ENCODE data around the gene IL12RB1. TPM values are rescaled to one million over a fixed set of nuclear protein-coding genes. Genes with fewer than 3 reads are reported as not detected.
A peak's percentile ranks its signal among the peaks of the same experiment; 100 is the strongest.

The IL12RB1 gene
- total and polyA plus RNA-seq, 2 of the 8 experiments (the other 6 are each of a cell fraction or from before 2014, with no cell fraction given) = 0.03 TPM; not detected in 1

DNA sequence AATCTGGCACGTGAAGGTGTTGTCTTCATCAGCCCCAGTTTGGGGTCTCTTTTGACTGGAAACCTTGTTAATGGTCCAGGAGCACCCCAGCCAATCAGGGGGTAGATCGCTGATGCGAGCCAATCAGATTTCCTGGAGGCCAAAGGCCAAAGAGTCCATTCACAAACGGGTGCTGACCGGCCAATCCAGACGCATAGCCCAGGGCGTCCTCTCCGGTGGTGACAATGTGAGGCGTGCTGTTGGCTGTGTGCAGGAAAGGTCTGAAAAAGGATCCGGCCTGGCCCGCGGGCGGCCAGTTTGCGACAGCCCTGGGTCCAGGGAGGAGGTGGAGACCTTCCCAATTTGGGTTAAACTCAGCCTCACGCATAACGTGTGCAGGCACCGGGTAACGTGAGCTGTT is 14.0 kb upstream of the IL12RB1 start:
- Histone ChIP-seq H3K23ac (ENCODE audit: insufficient read length) (no peak overlapping the region), H3K9ac (replicated peaks in 1 of 4; ENCODE audit: extremely low read depth in 1 of 4, low read depth in 3 of 4, low read length in 3 of 4) (no peak overlapping the region; a peak in 1 of 7 replicates), H3K9me3 (ENCODE audit: insufficient read depth in 2 of 2, low read depth in 1 of 2, low read length in 1 of 2) (no peaks in the 10 kb centered on the region), H3K14ac (ENCODE audit: insufficient read length) (no peak overlapping the region), H3K27ac (ENCODE audit: low read depth, low read length) (no peak overlapping the region), H4K5ac (ENCODE audit: insufficient read length, low read depth, low read length) (no peak overlapping the region), H3K18ac (ENCODE audit: extremely low read depth, low read length) (no peak overlapping the region), H4K20me1 (replicated peaks in 1 of 2; ENCODE audit: control insufficient read depth in 1 of 2, insufficient read depth in 2 of 2, low read length in 2 of 2) (no peaks in the 10 kb centered on the region), H3K23me2 (ENCODE audit: low read depth, low read length) (peaks cover 9% of the 10 kb centered on the region; the same call in 1 of the 2 replicates), H3K79me1 (ENCODE audit: low read depth, low read length) (no peaks in the 10 kb centered on the region), H4K8ac (ENCODE audit: extremely low read depth, insufficient read depth, low read length) (no peak overlapping the region), H3K4me1 (replicated peaks in 1 of 4; ENCODE audit: control insufficient read depth in 3 of 4, insufficient read depth in 4 of 4, low read length in 3 of 4) (peaks cover 3 to 18% (median 11%) of the 10 kb centered on the region in 4 experiments; a peak in 6 of 7 replicates), H4K91ac (replicated peaks; ENCODE audit: insufficient read length, low read length) (no peak overlapping the region), H2BK20ac (ENCODE audit: low read length) (no peak overlapping the region), H3K4me3 (ENCODE audit: extremely low read depth in 1 of 4, insufficient read depth in 2 of 4, low read depth in 3 of 4, low read length in 4 of 4) (peak overlapping the region in 2 of 4 experiments; percentile 7 to 27; a peak in 2 of 8 replicates), H3K36me3 (ENCODE audit: control insufficient read depth in 2 of 4, insufficient read depth in 4 of 4, low read length in 3 of 4) (no peaks in the 10 kb centered on the region), H3K56ac (replicated peaks; ENCODE audit: insufficient read length, low read depth, low read length) (no peak overlapping the region), H2BK120ac (replicated peaks; ENCODE audit: low read depth, low read length) (no peak overlapping the region), H2AFZ (ENCODE audit: low read length) (peak overlapping the region; percentile 77; the same call in 1 of the 2 replicates), H2BK15ac (ENCODE audit: low read length) (peak overlapping the region; percentile 67; the same call in 1 of the 2 replicates), H3K79me2 (ENCODE audit: control insufficient read depth in 1 of 2, insufficient read depth in 2 of 2, low read length in 2 of 2) (no peaks in the 10 kb centered on the region), H2BK12ac (ENCODE audit: low read depth, low read length) (no peak overlapping the region), H3K4ac (replicated peaks; ENCODE audit: insufficient read length, low read depth, low read length) (no peak overlapping the region), H2AK5ac (ENCODE audit: low read depth, low read length) (no peak overlapping the region), H2BK5ac (ENCODE audit: low read depth, low read length) (no peak overlapping the region), H3K27me3 (replicated peaks in 1 of 4; ENCODE audit: control insufficient read depth in 3 of 4, extremely low read depth in 1 of 4, insufficient read depth in 3 of 4, low read length in 3 of 4) (peaks cover 0 to 8% (median 5%) of the 10 kb centered on the region in 4 experiments; a peak in 4 of 7 replicates), H3K4me2 (ENCODE audit: insufficient read depth in 1 of 2, low read depth in 2 of 2, low read length in 2 of 2) (peak overlapping the region; percentile 34 to 43; a peak in 3 of 4 replicates)
- peak in 1 of 2 experiments; percentile 78 for DNase-seq (ENCODE audit: low read depth in 1 of 2, low spot score in 2 of 2)
- ChIA-PET POLR2A (ENCODE audit: partially characterized antibody) (interaction anchor here (1.3 to 3.2 kb wide), 3 partner anchors 8 to 181 kb away, joined by 4 to 15 read pairs (median 6); partner anchors contain the start of gene JUND), CTCF (ENCODE audit: partially characterized antibody) (interaction anchor here (1.3 to 2.2 kb wide), 2 partner anchors 13 to 60 kb away, joined by 5 to 6 read pairs; no protein-coding TSS in a partner anchor)
- WGBS, 2 experiments (ENCODE audit: extremely low coverage in 1 of 2, insufficient coverage in 1 of 2, insufficient read length in 1 of 2, insufficient replicate concordance in 2 of 2, low coverage in 1 of 2, low lambda C conversion rate in 2 of 2, missing lambda C conversion rate in 1 of 2) = 39% methylated on average over 18 of the region's 18 CpGs; no CpG with 5 or more reads in 1 of the 2 experiments
- FAIRE-seq = peak; percentile 32
- no peak for TF ChIP-seq POLR2AphosphoS5 (IDR thresholded peaks at IDR 0.05; ENCODE audit: low read depth, low read length)
- TF ChIP-seq CEBPB (IDR thresholded peaks at IDR 0.05; ENCODE audit: low read depth, low read length) = no peak
- TF ChIP-seq ZNF274 (IDR thresholded peaks at IDR 0.05; ENCODE audit: borderline replicate concordance, extremely low read depth, low read length) = no peak
- TF ChIP-seq RNF2 (IDR thresholded peaks at IDR 0.05; ENCODE audit: borderline replicate concordance, low read depth, low read length, missing control alignments, poor library complexity, severe bottlenecking) = no peak
- TF ChIP-seq SP1 (IDR thresholded peaks at IDR 0.05; ENCODE audit: low read depth, low read length) = peak; percentile 90
- TF ChIP-seq CBX5 (IDR thresholded peaks at IDR 0.05; ENCODE audit: low read depth, low read length) = no peak
- TF ChIP-seq CHD2 (IDR thresholded peaks at IDR 0.05; ENCODE audit: low read length) = peak; percentile 68; the same call in 1 of the 2 replicates
- peak; percentile 52 for TF ChIP-seq MAX (IDR thresholded peaks at IDR 0.05)
- TF ChIP-seq, protein P1, sequence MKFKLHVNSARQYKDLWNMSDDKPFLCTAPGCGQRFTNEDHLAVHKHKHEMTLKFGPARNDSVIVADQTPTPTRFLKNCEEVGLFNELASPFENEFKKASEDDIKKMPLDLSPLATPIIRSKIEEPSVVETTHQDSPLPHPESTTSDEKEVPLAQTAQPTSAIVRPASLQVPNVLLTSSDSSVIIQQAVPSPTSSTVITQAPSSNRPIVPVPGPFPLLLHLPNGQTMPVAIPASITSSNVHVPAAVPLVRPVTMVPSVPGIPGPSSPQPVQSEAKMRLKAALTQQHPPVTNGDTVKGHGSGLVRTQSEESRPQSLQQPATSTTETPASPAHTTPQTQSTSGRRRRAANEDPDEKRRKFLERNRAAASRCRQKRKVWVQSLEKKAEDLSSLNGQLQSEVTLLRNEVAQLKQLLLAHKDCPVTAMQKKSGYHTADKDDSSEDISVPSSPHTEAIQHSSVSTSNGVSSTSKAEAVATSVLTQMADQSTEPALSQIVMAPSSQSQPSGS (IDR thresholded peaks at IDR 0.05; ENCODE audit: low read length) = no peak
- TF ChIP-seq TAF7 (optimal IDR thresholded peaks at IDR 0.05; ENCODE audit: borderline replicate concordance, low read depth, low read length) = no peak
- TF ChIP-seq TBP (IDR thresholded peaks at IDR 0.05; ENCODE audit: low read depth, low read length) = peak; percentile 44; the same call in 1 of the 2 replicates
- TF ChIP-seq SP4 (IDR thresholded peaks at IDR 0.05; ENCODE audit: low read length) = no peak
